Keratinocyte (primary cell): ENCODE measurements around the gene TRPM1. TPM values are rescaled to one million over a fixed set of nuclear protein-coding genes. Genes with fewer than 3 reads are reported as not detected.
A peak's percentile ranks its signal among the peaks of the same experiment; 100 is the strongest.

Source experiments
- DNase-seq: peaks from one replicate; pipeline ENCODE4 v3.0.0-alpha.2; 2011; ENCODE audit warnings: low read depth, missing footprints, low spot score
- FAIRE-seq: peaks from 2 replicates; lab custom pipeline; 2011; peaks lifted over from hg19 to GRCh38; lab: Jason Lieb, UNC
- H2AFZ ChIP-seq: 2 replicates; pipeline ENCODE4 v1.6.0; 2012; ENCODE audit warnings: low read length, control low read depth, inconsistent platforms; ENCODE audit not compliant: control insufficient read depth
- H3K27ac ChIP-seq: 2 replicates; pipeline ENCODE4 v1.5.1; 2011; ENCODE audit warnings: low read length; ENCODE audit not compliant: control insufficient read depth, insufficient read depth
- H3K27me3 ChIP-seq: 3 replicates; pipeline ENCODE4 v1.6.0; 2011; ENCODE audit warnings: low read length; ENCODE audit not compliant: control insufficient read depth, insufficient read depth; ENCODE audit errors: extremely low read depth
- H3K36me3 ChIP-seq, 2 experiments: 2 replicates in 1 of 2; 3 replicates in 1 of 2; pipeline ENCODE4 v1.5.1; 2011; ENCODE audit warnings: low read length in 2 of 2, mild to moderate bottlenecking in 1 of 2; ENCODE audit not compliant: control insufficient read depth in 2 of 2, insufficient read depth in 2 of 2; ENCODE audit errors: extremely low read depth in 1 of 2
- H3K4me1 ChIP-seq: 3 replicates; pipeline ENCODE4 v1.5.1; 2011; ENCODE audit warnings: low read length; ENCODE audit not compliant: control insufficient read depth, insufficient read depth; ENCODE audit errors: extremely low read depth
- H3K4me2 ChIP-seq: 3 replicates; pipeline ENCODE4 v1.6.0; 2011; ENCODE audit warnings: low read depth, low read length; ENCODE audit not compliant: control insufficient read depth, insufficient read depth; ENCODE audit errors: extremely low read depth
- H3K4me3 ChIP-seq, 3 experiments: fragments of 200-600 bp in 1 of 3; sonication (generic) in 1 of 3; 2 replicates in 2 of 3; 3 replicates in 1 of 3; pipeline ENCODE4 v1.5.1; 2011 to 2016; ENCODE audit warnings: low read length in 3 of 3, mild to moderate bottlenecking in 3 of 3, control low read depth in 2 of 3, inconsistent platforms in 1 of 3, low read depth in 1 of 3, mixed read lengths in 1 of 3, mixed run types in 1 of 3, moderate library complexity in 1 of 3; ENCODE audit not compliant: control insufficient read depth in 2 of 3, insufficient read depth in 2 of 3; ENCODE audit errors: extremely low read depth in 1 of 3
- H3K79me2 ChIP-seq: 2 replicates; pipeline ENCODE4 v1.6.0; 2012; ENCODE audit warnings: low read length; ENCODE audit not compliant: control insufficient read depth, insufficient read depth
- H3K9ac ChIP-seq: 3 replicates; pipeline ENCODE4 v1.6.0; 2011; ENCODE audit warnings: low read length; ENCODE audit not compliant: control insufficient read depth, insufficient read depth; ENCODE audit errors: extremely low read depth
- H3K9me1 ChIP-seq: 3 replicates; pipeline ENCODE4 v1.6.0; 2011; ENCODE audit warnings: low read length; ENCODE audit not compliant: control insufficient read depth, insufficient read depth; ENCODE audit errors: extremely low read depth
- H3K9me3 ChIP-seq: 2 replicates; pipeline ENCODE4 v1.5.1; 2012; ENCODE audit warnings: low read depth, low read length; ENCODE audit not compliant: control insufficient read depth
- H4K20me1 ChIP-seq: 3 replicates; pipeline ENCODE4 v1.6.0; 2011; ENCODE audit warnings: low read length; ENCODE audit not compliant: control insufficient read depth, insufficient read depth; ENCODE audit errors: extremely low read depth
- CTCF ChIP-seq, 3 experiments: IDR thresholded peaks in 1 of 3; conservative IDR thresholded peaks in 1 of 3; optimal IDR thresholded peaks in 1 of 3; 2 replicates in 2 of 3; 3 replicates in 1 of 3; pipeline versions ENCODE3 to v1.5.1; 2011; ENCODE audit warnings: low read length in 3 of 3, mild to moderate bottlenecking in 3 of 3, moderate library complexity in 2 of 3, control low read depth in 1 of 3, inconsistent platforms in 1 of 3; ENCODE audit not compliant: insufficient read depth in 2 of 3; ENCODE audit errors: extremely low read depth in 1 of 3
- EZH2 ChIP-seq: IDR thresholded peaks from one replicate; pipeline ENCODE4 v1.6.1; 2012; ENCODE audit warnings: inconsistent platforms, mild to moderate bottlenecking, low read length, moderate library complexity
- dilution Hi-C: fragments of 300-500 bp; cut with MboI; formaldehyde crosslinking; loops from one replicate; pipeline ENCODE4 v1.7.0; 2020; ENCODE audit warnings: low sequenced_read_pairs; ENCODE audit not compliant: extremely low pct_ligation_motif_present
- polyA plus RNA-seq, 5 experiments: library from polyadenylated mRNA; depleted of rRNA in 3 of 5; stranded (reverse) in 3 of 5; stranded (forward) in 1 of 5; unstranded in 1 of 5; fragments of >200 nt; gene quantifications; 1 replicate in 1 of 5; 2 replicates in 3 of 5; 3 replicates in 1 of 5; pipeline versions ENCODE4 v1.2.1 to v1.2.3, GENCODE V29; 2011 to 2012; ENCODE audit warnings: missing spikeins in 2 of 5, low read depth in 1 of 5, low replicate concordance in 1 of 5

TRPM1 gene
- polyA plus RNA-seq, 1 donor (not counting 4 experiments of a cell fraction or from before 2014, with no cell fraction given) = 0.17 TPM

- Histone ChIP-seq H3K36me3 (peaks cover 18 to 49% of the 10 kb centered on the region in 2 experiments), H3K9ac (no peak overlapping the region), H3K4me2 (no peak overlapping the region), H3K9me3 (no peaks in the 10 kb centered on the region), H3K79me2 (no peaks in the 10 kb centered on the region), H4K20me1 (no peaks in the 10 kb centered on the region), H2AFZ (no peak overlapping the region), H3K9me1 (no peaks in the 10 kb centered on the region), H3K4me1 (peaks cover 15% of the 10 kb centered on the region), H3K4me3 (no peak overlapping the region), H3K27me3 (no peaks in the 10 kb centered on the region), H3K27ac (no peak overlapping the region)
- FAIRE-seq (peak; percentile 13), DNase-seq (no peak)
- no peak for TF ChIP-seq EZH2
- no peak for TF ChIP-seq CTCF (optimal IDR thresholded peaks at IDR 0.05 in 1 of 3, IDR thresholded peaks at IDR 0.05 in 1 of 3, conservative IDR thresholded peaks at IDR 0.05 in 1 of 3; ENCODE audit: extremely low read depth in 1 of 3, insufficient read depth in 2 of 3, low read length in 3 of 3)
- dilution Hi-C loops = no loop called here
These were observed 145.1 kb downstream of the TRPM1 start for GRCh38 chr15:30956216-30957124.

- DNase-seq (no peak), FAIRE-seq (no peak)
- H3K9ac ChIP-seq = no peak overlapping the region
- no peaks in the 10 kb centered on the region for H3K79me2 ChIP-seq
- no peaks in the 10 kb centered on the region for H3K9me1 ChIP-seq
- H3K4me2 ChIP-seq = no peak overlapping the region
- no peak overlapping the region for H3K4me3 ChIP-seq
- dilution Hi-C loops = no loop called here
- peak overlapping the region; percentile 34 for H3K27ac ChIP-seq
- H3K27me3 ChIP-seq = no peaks in the 10 kb centered on the region
- TF ChIP-seq EZH2 = no peak
- TF ChIP-seq CTCF (optimal IDR thresholded peaks at IDR 0.05 in 1 of 3, IDR thresholded peaks at IDR 0.05 in 1 of 3, conservative IDR thresholded peaks at IDR 0.05 in 1 of 3; ENCODE audit: extremely low read depth in 1 of 3, insufficient read depth in 2 of 3, low read length in 3 of 3) = no peak
- H2AFZ ChIP-seq = no peak overlapping the region
- H3K36me3 ChIP-seq = peaks cover 15 to 43% of the 10 kb centered on the region in 2 experiments
- no peaks in the 10 kb centered on the region for H3K9me3 ChIP-seq
- H4K20me1 ChIP-seq = no peaks in the 10 kb centered on the region
- peaks cover 14% of the 10 kb centered on the region for H3K4me1 ChIP-seq
These were observed 146.9 kb downstream of the TRPM1 start for GRCh38 chr15:30954674-30955073.
